GM19372 (cell line): ENCODE measurements around the gene VPS11.
"Not testable (repeated sequence)": the region's sequence is repeated elsewhere in the genome, so short reads cannot be mapped to it uniquely, and the experiment has no call there.

Experiments used
- ATAC-seq: cut with Tn5 transposase; IDR thresholded peaks from one replicate; pipeline ENCODE4 v1.9.1; 2021; ENCODE audit warnings: mild to moderate bottlenecking, low read depth, moderate library complexity; ENCODE audit not compliant: unreplicated experiment

The VPS11 gene

GRCh38 chr11:119067371-119068222 is at the start of gene VPS11:
TSS of gene VPS11 (plus strand) at chr11:119067818. CDS start at chr11:119067824, 6 bp downstream.
- ATAC-seq: peak; percentile 92

- peak; percentile 83 for ATAC-seq
Observed at GRCh38 chr11:119018074-119018938, 49.3 kb upstream of the VPS11 start, which contains the start of the genes RPS25 and TRAPPC4. TSS of gene RPS25 (minus strand) at chr11:119018343. CDS start at chr11:119018284, 59 bp downstream. TSS of gene TRAPPC4 (plus strand) at chr11:119018766. CDS start at chr11:119018796, 30 bp downstream.

GRCh38 chr11:119019996-119020395 is 47.6 kb upstream of the VPS11 start:
- ATAC-seq: no peak

- no peak for ATAC-seq
Observed at GRCh38 chr11:119021631-119022030, 46.0 kb upstream of the VPS11 start.

GRCh38 chr11:119023741-119024140 is 43.9 kb upstream of the VPS11 start:
- no peak for ATAC-seq

- no peak for ATAC-seq
Observed at GRCh38 chr11:119024430-119025098, 43.1 kb upstream of the VPS11 start.

- ATAC-seq: no peak
Observed at GRCh38 chr11:119025099-119025473, 42.5 kb upstream of the VPS11 start.

- no peak for ATAC-seq
Observed at GRCh38 chr11:119025541-119025940, 42.1 kb upstream of the VPS11 start.

GRCh38 chr11:119025978-119026766 is 41.4 kb upstream of the VPS11 start:
- ATAC-seq: no peak

GRCh38 chr11:119026970-119027369 is 40.6 kb upstream of the VPS11 start:
- ATAC-seq: no peak

- ATAC-seq: no peak
Observed at GRCh38 chr11:119027561-119028345, 39.9 kb upstream of the VPS11 start.

GRCh38 chr11:119028346-119029068 is 39.1 kb upstream of the VPS11 start:
- no peak for ATAC-seq

- no peak for ATAC-seq
Observed at GRCh38 chr11:119029069-119029339, 38.6 kb upstream of the VPS11 start.

- ATAC-seq: no peak
Observed at GRCh38 chr11:119029340-119030028, 38.1 kb upstream of the VPS11 start.

- no peak for ATAC-seq
Observed at GRCh38 chr11:119030029-119030328, 37.6 kb upstream of the VPS11 start.

GRCh38 chr11:119030329-119031047 is 37.1 kb upstream of the VPS11 start, which contains the start of gene SLC37A4:
TSS of gene SLC37A4 (minus strand) at chr11:119030877.
- ATAC-seq: peak; percentile 92

- no peak for ATAC-seq
Observed at GRCh38 chr11:119031912-119032280, 35.7 kb upstream of the VPS11 start.

GRCh38 chr11:119033421-119033820 is 34.2 kb upstream of the VPS11 start:
- not testable (repeated sequence) for ATAC-seq
